Kidney (tissue), 14 donors: Measurements from ENCODE around the gene SORD. TPM values are rescaled to one million over a fixed set of nuclear protein-coding genes. Genes with fewer than 3 reads are reported as not detected.
"Not testable (repeated sequence)": the region's sequence is repeated elsewhere in the genome, so short reads cannot be mapped to it uniquely, and the experiment has no call there.

ENCODE experiments used
- DNase-seq, 5 donors: peaks; one replicate each; pipeline ENCODE4 v3.0.0-alpha.2; 2013 to 2020
- FAIRE-seq: peaks from 2 replicates; lab custom pipeline; 2012; peaks lifted over from hg19 to GRCh38; lab: Jason Lieb, UNC
- H3K27ac ChIP-seq, 2 donors: one replicate each; pipeline ENCODE4 v1.7.0; 2013; ENCODE audit warnings: low read depth in 2 of 2, low read length in 2 of 2, inconsistent platforms in 1 of 2
- H3K27me3 ChIP-seq: one replicate; pipeline ENCODE4 v1.7.1; 2013; ENCODE audit warnings: low read length, inconsistent platforms; ENCODE audit not compliant: control insufficient read depth, insufficient read depth
- H3K36me3 ChIP-seq, 3 donors: one replicate each; pipeline versions ENCODE4 v1.7.0 to v1.7.1; 2013; ENCODE audit warnings: low read length in 3 of 3, control low read depth in 1 of 3, inconsistent platforms in 1 of 3; ENCODE audit not compliant: insufficient read depth in 3 of 3, control insufficient read depth in 2 of 3
- H3K4me1 ChIP-seq, 3 donors: one replicate each; pipeline versions ENCODE4 v1.7.0 to v1.7.1; 2013; ENCODE audit warnings: low read length in 3 of 3, inconsistent platforms in 1 of 3, low read depth in 1 of 3; ENCODE audit not compliant: control insufficient read depth in 2 of 3, insufficient read depth in 2 of 3
- H3K4me3 ChIP-seq, 3 donors: one replicate each; pipeline versions ENCODE4 v1.7.0 to v1.8.1; 2013; ENCODE audit warnings: low read length in 3 of 3, control low read depth in 1 of 3, inconsistent platforms in 1 of 3
- H3K9ac ChIP-seq, 3 donors: one replicate each; pipeline versions ENCODE4 v1.7.0 to v1.7.1; 2013; ENCODE audit warnings: low read length in 3 of 3, control low read depth in 1 of 3, inconsistent platforms in 1 of 3
- H3K9me3 ChIP-seq, 3 donors: one replicate each; pipeline versions ENCODE4 v1.7.0 to v1.7.1; 2013; ENCODE audit warnings: low read length in 3 of 3, control low read depth in 1 of 3, inconsistent platforms in 1 of 3; ENCODE audit not compliant: control insufficient read depth in 2 of 3, insufficient read depth in 1 of 3
- intact Hi-C: fragments of 100-400 bp; cut with DNase I; formaldehyde crosslinking; loops from one replicate; pipeline ENCODE4 v1.11.1; 2022
- polyA plus RNA-seq: library from polyadenylated mRNA; stranded (reverse); fragments of 350-450 nt; fragmentation: Illumina TruSeq; extraction: RNeasy Lipid Tissue Mini Kit (QIAGEN cat#74804); gene quantifications from one replicate; pipeline ENCODE4 v1.2.3, GENCODE V29; 2014; ENCODE audit warnings: low read depth, low replicate concordance; ENCODE audit not compliant: insufficient read depth
- total RNA-seq: library from RNA; stranded (reverse); fragmentation: NEBNext Ultra II Directional; extraction: Animal tissue kit (Norgen Biotek cat#: 25700); gene quantifications from one replicate; pipeline ENCODE4 v1.2.1, GENCODE V29; 2021
- TF ChIP-seq, protein P1 (sequence below): IDR thresholded peaks from 3 replicates; pipeline ENCODE4 v1.5.1; 2012; ENCODE audit warnings: mild to moderate bottlenecking, moderate library complexity, borderline replicate concordance; ENCODE audit not compliant: insufficient read depth; ENCODE audit errors: extremely low read depth
- donor health status: control.
- donor health status: control.
- donor health status: control.
- donor health status: control.
- donor health status: control.
- donor health status: DM: yes; HTN: yes; CAD: no.
- donor health status: Normal renal cell carcinoma (clear cell type).

SORD gene
- total and polyA plus RNA-seq, 2 donors from 2014 or later = 14.2 to 83.0 TPM

DNA sequence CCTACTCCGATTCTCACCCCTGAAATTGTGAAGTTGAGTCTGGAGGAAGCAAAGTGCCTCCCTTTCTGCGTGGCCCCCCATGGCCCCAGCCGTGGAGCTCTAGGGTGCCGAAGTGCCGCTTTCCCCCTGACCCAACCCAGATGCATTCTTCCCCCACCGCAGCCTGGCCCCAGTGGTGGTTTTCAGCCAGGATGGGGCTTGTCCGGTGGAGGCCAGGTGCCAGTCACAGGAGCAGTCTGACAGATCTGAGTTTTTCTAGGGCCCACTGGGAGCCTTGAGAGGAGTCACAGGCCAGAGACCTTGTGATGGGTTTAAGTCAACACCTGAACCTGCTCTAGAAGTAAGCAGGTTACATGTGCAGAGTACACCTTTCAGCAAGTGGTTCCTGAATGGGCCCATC, 39.3 kb downstream of the SORD start:
- H3K27ac ChIP-seq, H3K4me3 ChIP-seq, DNase-seq, H3K9me3 ChIP-seq, H3K4me1 ChIP-seq, FAIRE-seq, intact Hi-C loops, H3K27me3 ChIP-seq, H3K9ac ChIP-seq, H3K36me3 ChIP-seq: not testable (repeated sequence)

- intact Hi-C loops = no loop called here
- no peak for FAIRE-seq
- no peaks in the 10 kb centered on the region for H3K9me3 ChIP-seq
- no peak overlapping the region for H3K9ac ChIP-seq
- H3K4me3 ChIP-seq = no peak overlapping the region
- H3K36me3 ChIP-seq = peaks cover 0 to 4% (median 3%) of the 10 kb centered on the region in 3 donors
- DNase-seq = no peak
- H3K27ac ChIP-seq = no peak overlapping the region
- H3K4me1 ChIP-seq = no peaks in the 10 kb centered on the region
- TF ChIP-seq, protein P1, sequence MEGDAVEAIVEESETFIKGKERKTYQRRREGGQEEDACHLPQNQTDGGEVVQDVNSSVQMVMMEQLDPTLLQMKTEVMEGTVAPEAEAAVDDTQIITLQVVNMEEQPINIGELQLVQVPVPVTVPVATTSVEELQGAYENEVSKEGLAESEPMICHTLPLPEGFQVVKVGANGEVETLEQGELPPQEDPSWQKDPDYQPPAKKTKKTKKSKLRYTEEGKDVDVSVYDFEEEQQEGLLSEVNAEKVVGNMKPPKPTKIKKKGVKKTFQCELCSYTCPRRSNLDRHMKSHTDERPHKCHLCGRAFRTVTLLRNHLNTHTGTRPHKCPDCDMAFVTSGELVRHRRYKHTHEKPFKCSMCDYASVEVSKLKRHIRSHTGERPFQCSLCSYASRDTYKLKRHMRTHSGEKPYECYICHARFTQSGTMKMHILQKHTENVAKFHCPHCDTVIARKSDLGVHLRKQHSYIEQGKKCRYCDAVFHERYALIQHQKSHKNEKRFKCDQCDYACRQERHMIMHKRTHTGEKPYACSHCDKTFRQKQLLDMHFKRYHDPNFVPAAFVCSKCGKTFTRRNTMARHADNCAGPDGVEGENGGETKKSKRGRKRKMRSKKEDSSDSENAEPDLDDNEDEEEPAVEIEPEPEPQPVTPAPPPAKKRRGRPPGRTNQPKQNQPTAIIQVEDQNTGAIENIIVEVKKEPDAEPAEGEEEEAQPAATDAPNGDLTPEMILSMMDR = no peak
- no peaks in the 10 kb centered on the region for H3K27me3 ChIP-seq
Observed at GRCh38 chr15:45064386-45064785, 41.4 kb downstream of the SORD start.

- peaks cover 0 to 11% (median 7%) of the 10 kb centered on the region in 3 donors for H3K36me3 ChIP-seq
- H3K27ac ChIP-seq, H3K9ac ChIP-seq, H3K9me3 ChIP-seq, DNase-seq, H3K4me1 ChIP-seq, H3K4me3 ChIP-seq, H3K27me3 ChIP-seq, FAIRE-seq, intact Hi-C loops: not testable (repeated sequence)
Observed at GRCh38 chr15:45069942-45070360, 47.0 kb downstream of the SORD start.

GRCh38 chr15:45073602-45074001, 50.6 kb downstream of the SORD start:
- H3K27ac ChIP-seq, H3K4me3 ChIP-seq, FAIRE-seq, H3K4me1 ChIP-seq, H3K9ac ChIP-seq, DNase-seq, H3K9me3 ChIP-seq, H3K27me3 ChIP-seq, intact Hi-C loops: not testable (repeated sequence)
- H3K36me3 ChIP-seq = peaks cover 0 to 11% (median 5%) of the 10 kb centered on the region in 3 donors

DNA sequence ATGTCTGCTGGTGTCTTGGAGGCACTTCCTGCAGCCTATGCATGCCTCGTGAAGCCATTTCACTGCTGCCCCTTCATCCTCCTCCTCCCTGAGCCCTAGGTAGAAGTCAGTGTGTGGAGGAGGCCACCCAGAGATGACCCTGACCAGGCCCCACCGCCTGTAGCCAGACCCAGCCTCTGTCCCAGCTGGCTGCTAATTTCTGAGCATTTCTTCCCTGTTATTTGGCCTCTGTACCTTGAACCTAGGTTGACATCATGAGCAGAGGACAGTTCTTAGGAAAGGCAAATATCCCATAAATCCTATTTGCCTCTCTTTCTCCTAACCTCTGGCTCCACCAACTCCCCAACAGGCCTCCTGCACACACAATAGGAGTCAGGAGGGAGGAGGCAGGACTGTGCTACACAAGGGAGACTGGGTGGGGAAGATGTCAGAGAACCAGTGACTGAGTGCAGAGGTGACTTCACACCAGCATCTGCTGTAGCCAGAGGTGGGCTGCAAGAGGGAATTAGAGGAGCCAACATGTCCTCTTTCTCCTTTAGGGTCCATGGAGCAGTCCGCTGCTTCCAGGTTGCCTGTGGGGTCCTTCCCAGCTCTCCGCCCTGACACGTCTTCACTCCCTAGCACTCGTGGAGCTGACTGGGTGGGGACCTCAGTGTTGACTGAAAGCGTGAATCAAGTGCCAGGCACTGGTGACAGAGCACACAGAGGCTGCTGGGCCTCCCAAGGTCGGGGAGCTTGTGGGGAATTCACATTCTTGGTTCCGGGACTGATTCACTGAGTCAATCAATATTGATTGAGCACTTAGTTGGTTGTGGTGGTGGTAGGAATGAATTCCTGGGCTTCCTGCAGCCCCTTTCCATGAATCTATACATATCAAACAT, 52.7 kb downstream of the SORD start:
- intact Hi-C loops, H3K4me1 ChIP-seq, H3K36me3 ChIP-seq, H3K9ac ChIP-seq, H3K27me3 ChIP-seq, FAIRE-seq, H3K9me3 ChIP-seq, H3K4me3 ChIP-seq, DNase-seq, H3K27ac ChIP-seq: not testable (repeated sequence)

DNA sequence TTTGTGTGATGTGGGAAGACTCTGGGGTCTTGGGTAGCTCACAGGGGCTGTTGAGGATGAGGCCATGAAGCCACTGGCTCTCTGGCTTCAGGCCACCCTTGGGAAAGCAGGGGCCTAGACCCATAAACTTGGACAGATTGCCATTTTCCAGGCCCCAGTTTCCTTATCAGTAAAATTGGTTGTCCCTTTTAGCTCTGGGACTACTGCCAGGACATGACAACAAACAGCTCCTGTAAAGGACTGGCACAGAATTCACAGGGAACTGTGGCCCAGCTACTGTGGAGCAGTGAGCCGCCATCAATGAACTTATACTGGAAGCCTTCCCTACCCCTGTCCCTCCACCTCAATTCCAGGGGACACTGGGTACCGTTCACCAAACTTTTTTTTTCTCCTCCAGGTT, 54.4 kb downstream of the SORD start:
- FAIRE-seq, H3K36me3 ChIP-seq, H3K9me3 ChIP-seq, H3K4me1 ChIP-seq, intact Hi-C loops, H3K27ac ChIP-seq, DNase-seq, H3K27me3 ChIP-seq, H3K9ac ChIP-seq, H3K4me3 ChIP-seq: not testable (repeated sequence)

DNA sequence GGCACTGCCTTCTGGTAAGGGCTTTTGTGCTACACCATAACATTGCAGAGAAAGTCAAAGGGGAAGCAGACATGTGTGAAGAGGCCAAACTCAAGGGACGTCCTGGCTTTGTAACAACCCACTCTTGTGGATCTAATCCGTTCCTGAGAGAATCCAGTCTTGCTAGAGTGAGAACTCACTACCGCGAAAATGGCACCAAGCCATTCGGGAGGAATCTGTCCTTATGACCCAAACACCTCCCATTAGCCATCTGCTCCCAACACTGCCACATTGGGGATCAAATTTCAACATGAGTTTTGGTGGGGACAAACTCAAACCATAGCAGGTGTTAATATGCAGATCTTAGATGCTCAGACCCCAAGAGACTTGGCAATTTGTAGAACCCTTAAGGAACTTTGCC, 56.2 kb downstream of the SORD start:
- H3K27me3 ChIP-seq, DNase-seq, H3K4me3 ChIP-seq, H3K9me3 ChIP-seq, H3K4me1 ChIP-seq, H3K27ac ChIP-seq, FAIRE-seq, intact Hi-C loops, H3K36me3 ChIP-seq, H3K9ac ChIP-seq: not testable (repeated sequence)
